K562 (cell line): ENCODE results near the gene SLC25A18. TPM values are rescaled to one million over a fixed set of nuclear protein-coding genes. Genes with fewer than 3 reads are reported as not detected.

ENCODE experiments used
- ELF2 ChIP-seq: fragments of 250-450 bp; sonication (Bioruptor Pico); IDR thresholded peaks from 2 replicates; pipeline ENCODE4 v1.5.0; 2021; ENCODE audit warnings: mild to moderate bottlenecking
- ETV5 ChIP-seq: sonication (generic); formaldehyde crosslinking; IDR thresholded peaks from 2 replicates; pipeline ENCODE4 v1.4.0; 2020; ENCODE audit warnings: low read depth, mild to moderate bottlenecking, missing genetic modification reagents
- FOXA1 ChIP-seq: fragments of 450-650 bp; IDR thresholded peaks from 2 replicates; pipeline ENCODE4 v1.6.1; 2016; ENCODE audit warnings: mild to moderate bottlenecking, borderline replicate concordance
- FUS ChIP-seq: fragments of 200-400 bp; formaldehyde crosslinking; optimal IDR thresholded peaks from 2 replicates; pipeline ENCODE3; 2017; ENCODE audit warnings: low read depth, low read length
- HDAC3 ChIP-seq: fragments of 450-650 bp; IDR thresholded peaks from 2 replicates; pipeline ENCODE4 v1.6.1; 2018; ENCODE audit warnings: borderline replicate concordance, mild to moderate bottlenecking, moderate library complexity; ENCODE audit not compliant: partially characterized antibody
- HMG20B ChIP-seq: fragments of 250-450 bp; sonication (Bioruptor Pico); IDR thresholded peaks from 2 replicates; pipeline ENCODE4 v1.5.0; 2021; ENCODE audit warnings: mild to moderate bottlenecking
- MCM2 ChIP-seq: fragments of 450-650 bp; IDR thresholded peaks from 2 replicates; pipeline ENCODE4 v1.6.1; 2017; ENCODE audit warnings: low read depth, mild to moderate bottlenecking
- MYC ChIP-seq, 2 experiments: fragments of 250-450 bp in 1 of 2; sonication (Bioruptor Pico) in 1 of 2; IDR thresholded peaks; 2 replicates each; pipeline versions ENCODE4 v1.5.1 to v1.6.1; 2012 to 2021; ENCODE audit warnings: low read depth in 2 of 2, borderline replicate concordance in 1 of 2, improper control_type of control experiment in 1 of 2, low read length in 1 of 2, mild to moderate bottlenecking in 1 of 2, moderate library complexity in 1 of 2
- POLR2B ChIP-seq: fragments of 450-650 bp; IDR thresholded peaks from 2 replicates; pipeline ENCODE4 v1.6.1; 2018; ENCODE audit warnings: low read depth; ENCODE audit not compliant: partially characterized antibody
- PRMT5 ChIP-seq: sonication (generic); formaldehyde crosslinking; IDR thresholded peaks from 2 replicates; pipeline ENCODE4 v1.5.0; 2020; ENCODE audit warnings: missing genetic modification reagents
- TSC22D4 ChIP-seq: fragments of 450-650 bp; IDR thresholded peaks from 2 replicates; pipeline ENCODE4 v1.6.1; 2016; ENCODE audit warnings: missing genetic modification characterization, missing biosample characterization, control low read depth
- ZEB2 ChIP-seq: fragments of 450-650 bp; IDR thresholded peaks from 2 replicates; pipeline ENCODE4 v1.6.1; 2016
- ZFP36 ChIP-seq: fragments of 150-350 bp; IDR thresholded peaks from 2 replicates; pipeline ENCODE4 v1.6.1; 2018; ENCODE audit warnings: low read length, low read depth; ENCODE audit not compliant: partially characterized antibody
- ZNF24 ChIP-seq: fragments of 450-650 bp; IDR thresholded peaks from 2 replicates; pipeline ENCODE4 v1.6.1; 2016
- ZNF436 ChIP-seq: fragments of 250-450, 450-650 bp; sonication (Bioruptor Pico); formaldehyde crosslinking; IDR thresholded peaks from 2 replicates; pipeline ENCODE4 v1.7.0; 2020; ENCODE audit warnings: mild to moderate bottlenecking
- polyA plus RNA-seq, 8 experiments: library from polyadenylated mRNA; depleted of rRNA in 4 of 8; stranded (reverse) in 5 of 8; unstranded in 3 of 8; fragments of >200 nt; fragmentation: Nextera tagmentation in 2 of 8; fragmentation: Illumina TruSeq in 1 of 8; extraction: Ambion mirVana in 2 of 8; extraction: Trizol in 1 of 8; gene quantifications; 2 replicates each; pipeline versions ENCODE4 v1.2.1 to v1.2.3, GENCODE V29; 2011 to 2014; ENCODE audit warnings: inconsistent platforms in 1 of 8, missing spikeins in 1 of 8
- total RNA-seq, 7 experiments: library from RNA; depleted of rRNA in 6 of 7; stranded (reverse); fragments of >200 nt in 6 of 7; fragmentation: Illumina TruSeq in 2 of 7; extraction: Trizol in 2 of 7; gene quantifications; 2 replicates each; pipeline versions ENCODE4 v1.2.1 to v1.2.3, GENCODE V29; 2011 to 2021; ENCODE audit warnings: low replicate concordance in 1 of 7
- TF ChIP-seq, protein P1 (sequence below), 2 experiments: fragments of 150-350 bp in 1 of 2; IDR thresholded peaks; 2 replicates each; pipeline ENCODE4 v1.6.1; 2012 to 2016; ENCODE audit warnings: low read depth in 2 of 2, low read length in 2 of 2, mild to moderate bottlenecking in 1 of 2, moderate library complexity in 1 of 2
- TF ChIP-seq, protein P2 (sequence below): sonication (generic); formaldehyde crosslinking; IDR thresholded peaks from 2 replicates; pipeline ENCODE4 v1.8.1; 2023; ENCODE audit warnings: mild to moderate bottlenecking, missing genetic modification reagents
- TF ChIP-seq, protein P3 (sequence below): IDR thresholded peaks from 2 replicates; pipeline ENCODE4 v1.6.1; 2016; ENCODE audit warnings: missing genetic modification characterization, missing compliant biosample characterization
- TF ChIP-seq, protein P4 (sequence below): IDR thresholded peaks from 2 replicates; pipeline ENCODE4 v1.6.1; 2012; ENCODE audit warnings: low read depth, low read length, improper control_type of control experiment, borderline replicate concordance

The SLC25A18 gene
- total and polyA plus RNA-seq, 9 of the 15 experiments (the other 6 are each of a cell fraction or from before 2014, with no cell fraction given), result 0.04 TPM; not detected in 8

DNA sequence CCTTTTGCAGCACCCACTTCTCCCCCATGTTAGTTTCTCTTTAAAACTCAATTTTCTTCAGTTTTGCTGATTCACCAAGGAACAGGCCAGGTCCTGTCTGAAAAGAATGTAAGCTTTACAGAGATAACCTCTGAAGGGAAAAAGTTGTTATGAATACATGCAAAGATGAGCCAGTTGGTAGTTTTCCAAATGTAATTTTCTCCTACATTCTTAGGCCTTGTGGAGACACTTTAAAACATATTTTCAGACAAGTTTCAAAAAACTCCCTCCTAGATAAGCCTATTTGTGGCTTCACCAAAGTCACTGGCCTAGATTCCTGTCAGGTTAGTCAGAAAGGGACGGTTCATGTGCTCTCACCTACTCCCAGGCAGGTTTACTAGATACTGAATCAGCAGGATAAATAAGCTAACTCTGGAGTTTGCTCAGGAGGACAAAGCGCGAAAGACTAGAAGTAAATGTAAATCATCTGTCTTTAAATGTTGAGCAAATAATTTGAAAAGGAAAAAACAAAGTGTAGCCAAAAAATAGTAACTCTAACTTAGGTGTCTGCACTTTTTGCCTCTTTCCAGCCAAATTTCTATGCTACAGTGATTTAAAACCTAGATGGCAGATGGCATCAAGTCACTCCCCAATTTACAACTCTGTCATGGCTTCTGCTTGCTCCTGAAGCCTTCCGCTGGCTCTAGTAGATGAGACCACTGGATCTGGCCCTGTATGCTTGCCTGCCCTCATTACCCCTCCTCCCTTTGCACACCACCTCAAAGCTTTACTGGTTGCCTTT, 70.1 kb downstream of the SLC25A18 start (continued):
- TF ChIP-seq, protein P1, sequence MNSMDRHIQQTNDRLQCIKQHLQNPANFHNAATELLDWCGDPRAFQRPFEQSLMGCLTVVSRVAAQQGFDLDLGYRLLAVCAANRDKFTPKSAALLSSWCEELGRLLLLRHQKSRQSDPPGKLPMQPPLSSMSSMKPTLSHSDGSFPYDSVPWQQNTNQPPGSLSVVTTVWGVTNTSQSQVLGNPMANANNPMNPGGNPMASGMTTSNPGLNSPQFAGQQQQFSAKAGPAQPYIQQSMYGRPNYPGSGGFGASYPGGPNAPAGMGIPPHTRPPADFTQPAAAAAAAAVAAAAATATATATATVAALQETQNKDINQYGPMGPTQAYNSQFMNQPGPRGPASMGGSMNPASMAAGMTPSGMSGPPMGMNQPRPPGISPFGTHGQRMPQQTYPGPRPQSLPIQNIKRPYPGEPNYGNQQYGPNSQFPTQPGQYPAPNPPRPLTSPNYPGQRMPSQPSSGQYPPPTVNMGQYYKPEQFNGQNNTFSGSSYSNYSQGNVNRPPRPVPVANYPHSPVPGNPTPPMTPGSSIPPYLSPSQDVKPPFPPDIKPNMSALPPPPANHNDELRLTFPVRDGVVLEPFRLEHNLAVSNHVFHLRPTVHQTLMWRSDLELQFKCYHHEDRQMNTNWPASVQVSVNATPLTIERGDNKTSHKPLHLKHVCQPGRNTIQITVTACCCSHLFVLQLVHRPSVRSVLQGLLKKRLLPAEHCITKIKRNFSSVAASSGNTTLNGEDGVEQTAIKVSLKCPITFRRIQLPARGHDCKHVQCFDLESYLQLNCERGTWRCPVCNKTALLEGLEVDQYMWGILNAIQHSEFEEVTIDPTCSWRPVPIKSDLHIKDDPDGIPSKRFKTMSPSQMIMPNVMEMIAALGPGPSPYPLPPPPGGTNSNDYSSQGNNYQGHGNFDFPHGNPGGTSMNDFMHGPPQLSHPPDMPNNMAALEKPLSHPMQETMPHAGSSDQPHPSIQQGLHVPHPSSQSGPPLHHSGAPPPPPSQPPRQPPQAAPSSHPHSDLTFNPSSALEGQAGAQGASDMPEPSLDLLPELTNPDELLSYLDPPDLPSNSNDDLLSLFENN (IDR thresholded peaks at IDR 0.05; ENCODE audit: low read depth in 2 of 2, low read length in 2 of 2), result no peak
- TF ChIP-seq HDAC3 (peak; percentile 77), HMG20B (CRISPR knock-in tag) (no peak), ETV5 (CRISPR knock-in tag) (no peak), MYC (IDR thresholded peaks at IDR 0.05; ENCODE audit: low read depth, low read length) (no peak), MYC (CRISPR knock-in tag; IDR thresholded peaks at IDR 0.05; ENCODE audit: borderline replicate concordance, low read depth) (no peak), POLR2B (no peak), TSC22D4 (tag) (no peak), FOXA1 (no peak), MCM2 (no peak), FUS (no peak), ELF2 (CRISPR knock-in tag) (no peak), ZEB2 (peak; percentile 51; the same call in 1 of the 2 replicates), ZNF24 (peak; percentile 50), ZFP36 (no peak), PRMT5 (CRISPR knock-in tag) (no peak), ZNF436 (CRISPR knock-in tag) (no peak)
- TF ChIP-seq, protein P2, sequence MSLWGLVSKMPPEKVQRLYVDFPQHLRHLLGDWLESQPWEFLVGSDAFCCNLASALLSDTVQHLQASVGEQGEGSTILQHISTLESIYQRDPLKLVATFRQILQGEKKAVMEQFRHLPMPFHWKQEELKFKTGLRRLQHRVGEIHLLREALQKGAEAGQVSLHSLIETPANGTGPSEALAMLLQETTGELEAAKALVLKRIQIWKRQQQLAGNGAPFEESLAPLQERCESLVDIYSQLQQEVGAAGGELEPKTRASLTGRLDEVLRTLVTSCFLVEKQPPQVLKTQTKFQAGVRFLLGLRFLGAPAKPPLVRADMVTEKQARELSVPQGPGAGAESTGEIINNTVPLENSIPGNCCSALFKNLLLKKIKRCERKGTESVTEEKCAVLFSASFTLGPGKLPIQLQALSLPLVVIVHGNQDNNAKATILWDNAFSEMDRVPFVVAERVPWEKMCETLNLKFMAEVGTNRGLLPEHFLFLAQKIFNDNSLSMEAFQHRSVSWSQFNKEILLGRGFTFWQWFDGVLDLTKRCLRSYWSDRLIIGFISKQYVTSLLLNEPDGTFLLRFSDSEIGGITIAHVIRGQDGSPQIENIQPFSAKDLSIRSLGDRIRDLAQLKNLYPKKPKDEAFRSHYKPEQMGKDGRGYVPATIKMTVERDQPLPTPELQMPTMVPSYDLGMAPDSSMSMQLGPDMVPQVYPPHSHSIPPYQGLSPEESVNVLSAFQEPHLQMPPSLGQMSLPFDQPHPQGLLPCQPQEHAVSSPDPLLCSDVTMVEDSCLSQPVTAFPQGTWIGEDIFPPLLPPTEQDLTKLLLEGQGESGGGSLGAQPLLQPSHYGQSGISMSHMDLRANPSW, result no peak
- TF ChIP-seq, protein P3, sequence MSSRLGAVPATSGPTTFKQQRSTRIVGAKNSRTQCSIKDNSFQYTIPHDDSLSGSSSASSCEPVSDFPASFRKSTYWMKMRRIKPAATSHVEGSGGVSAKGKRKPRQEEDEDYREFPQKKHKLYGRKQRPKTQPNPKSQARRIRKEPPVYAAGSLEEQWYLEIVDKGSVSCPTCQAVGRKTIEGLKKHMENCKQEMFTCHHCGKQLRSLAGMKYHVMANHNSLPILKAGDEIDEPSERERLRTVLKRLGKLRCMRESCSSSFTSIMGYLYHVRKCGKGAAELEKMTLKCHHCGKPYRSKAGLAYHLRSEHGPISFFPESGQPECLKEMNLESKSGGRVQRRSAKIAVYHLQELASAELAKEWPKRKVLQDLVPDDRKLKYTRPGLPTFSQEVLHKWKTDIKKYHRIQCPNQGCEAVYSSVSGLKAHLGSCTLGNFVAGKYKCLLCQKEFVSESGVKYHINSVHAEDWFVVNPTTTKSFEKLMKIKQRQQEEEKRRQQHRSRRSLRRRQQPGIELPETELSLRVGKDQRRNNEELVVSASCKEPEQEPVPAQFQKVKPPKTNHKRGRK (tag), result no peak
- TF ChIP-seq, protein P4, sequence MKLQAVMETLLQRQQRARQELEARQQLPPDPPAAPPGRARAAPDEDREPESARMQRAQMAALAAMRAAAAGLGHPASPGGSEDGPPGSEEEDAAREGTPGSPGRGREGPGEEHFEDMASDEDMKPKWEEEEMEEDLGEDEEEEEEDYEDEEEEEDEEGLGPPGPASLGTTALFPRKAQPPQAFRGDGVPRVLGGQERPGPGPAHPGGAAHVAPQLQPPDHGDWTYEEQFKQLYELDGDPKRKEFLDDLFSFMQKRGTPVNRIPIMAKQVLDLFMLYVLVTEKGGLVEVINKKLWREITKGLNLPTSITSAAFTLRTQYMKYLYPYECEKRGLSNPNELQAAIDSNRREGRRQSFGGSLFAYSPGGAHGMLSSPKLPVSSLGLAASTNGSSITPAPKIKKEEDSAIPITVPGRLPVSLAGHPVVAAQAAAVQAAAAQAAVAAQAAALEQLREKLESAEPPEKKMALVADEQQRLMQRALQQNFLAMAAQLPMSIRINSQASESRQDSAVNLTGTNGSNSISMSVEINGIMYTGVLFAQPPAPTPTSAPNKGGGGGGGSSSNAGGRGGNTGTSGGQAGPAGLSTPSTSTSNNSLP, result no peak
